Neural crest cell (in vitro differentiated cells): ENCODE measurements around the gene KDM6A. TPM values are rescaled to one million over a fixed set of nuclear protein-coding genes. Genes with fewer than 3 reads are reported as not detected.
"Not testable (repeated sequence)": the region's sequence is repeated elsewhere in the genome, so short reads cannot be mapped to it uniquely, and the experiment has no call there.

Source experiments
- DNase-seq: peaks from one replicate; pipeline ENCODE4 v3.0.0; 2021; ENCODE audit warnings: low read depth, mixed read lengths, low spot score
- H3K27ac Mint-ChIP-seq: one replicate; pipeline ENCODE4 v1.8.0; 2021; ENCODE audit warnings: mild to moderate bottlenecking, mixed read lengths; ENCODE audit not compliant: unreplicated experiment
- H3K27me3 Mint-ChIP-seq: 2 replicates; pipeline ENCODE4 v1.8.0; 2021; ENCODE audit warnings: low read depth, mild to moderate bottlenecking, mixed read lengths
- H3K36me3 Mint-ChIP-seq: 2 replicates; pipeline ENCODE4 v1.8.0; 2021; ENCODE audit warnings: low read depth, mild to moderate bottlenecking, mixed read lengths
- H3K4me1 Mint-ChIP-seq: 2 replicates; pipeline ENCODE4 v1.8.0; 2021; ENCODE audit warnings: mixed read lengths
- H3K4me3 Mint-ChIP-seq: one replicate; pipeline ENCODE4 v1.8.0; 2021; ENCODE audit warnings: mild to moderate bottlenecking, mixed read lengths
- H3K9me3 Mint-ChIP-seq: 2 replicates; pipeline ENCODE4 v1.8.0; 2021; ENCODE audit warnings: mixed read lengths
- total RNA-seq: library from RNA; stranded (reverse); gene quantifications from 2 replicates; pipeline ENCODE4 v1.2.1, GENCODE V29; 2021
- TF ChIP-seq, protein P1 (sequence below): fragments of 200-600 bp; sonication (generic); conservative IDR thresholded peaks from 2 replicates; pipeline ENCODE4 v1.5.0; 2021; ENCODE audit warnings: antibody characterized with exemption, mild to moderate bottlenecking

KDM6A gene
- total RNA-seq, 1 donor from 2014 or later = 21.4 TPM

DNA sequence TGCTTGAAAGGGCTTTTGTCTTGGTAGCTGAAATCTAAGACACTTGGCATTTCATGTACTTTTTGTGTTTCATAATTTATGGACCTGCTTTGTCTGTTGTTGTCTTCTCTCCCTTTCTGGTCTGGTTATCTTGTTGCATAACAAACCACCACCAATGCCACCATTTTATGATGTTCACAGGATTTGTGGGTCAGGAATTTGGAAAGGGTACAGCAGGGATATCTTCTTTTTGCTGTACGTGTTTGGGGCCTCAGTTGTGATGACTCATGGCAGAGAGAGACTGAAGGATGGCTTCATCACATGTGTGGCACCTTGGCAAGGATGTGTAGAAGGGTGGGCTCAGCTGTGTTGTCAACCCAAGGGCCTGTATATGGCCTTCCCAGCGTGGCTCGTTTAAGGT is 35.2 kb downstream of the KDM6A start:
- peaks cover 13% of the 10 kb centered on the region for H3K9me3 Mint-ChIP-seq
- H3K27me3 Mint-ChIP-seq = no peaks in the 10 kb centered on the region
- no peak overlapping the region for H3K27ac Mint-ChIP-seq
- peaks cover 13% of the 10 kb centered on the region for H3K36me3 Mint-ChIP-seq
- TF ChIP-seq, protein P1, sequence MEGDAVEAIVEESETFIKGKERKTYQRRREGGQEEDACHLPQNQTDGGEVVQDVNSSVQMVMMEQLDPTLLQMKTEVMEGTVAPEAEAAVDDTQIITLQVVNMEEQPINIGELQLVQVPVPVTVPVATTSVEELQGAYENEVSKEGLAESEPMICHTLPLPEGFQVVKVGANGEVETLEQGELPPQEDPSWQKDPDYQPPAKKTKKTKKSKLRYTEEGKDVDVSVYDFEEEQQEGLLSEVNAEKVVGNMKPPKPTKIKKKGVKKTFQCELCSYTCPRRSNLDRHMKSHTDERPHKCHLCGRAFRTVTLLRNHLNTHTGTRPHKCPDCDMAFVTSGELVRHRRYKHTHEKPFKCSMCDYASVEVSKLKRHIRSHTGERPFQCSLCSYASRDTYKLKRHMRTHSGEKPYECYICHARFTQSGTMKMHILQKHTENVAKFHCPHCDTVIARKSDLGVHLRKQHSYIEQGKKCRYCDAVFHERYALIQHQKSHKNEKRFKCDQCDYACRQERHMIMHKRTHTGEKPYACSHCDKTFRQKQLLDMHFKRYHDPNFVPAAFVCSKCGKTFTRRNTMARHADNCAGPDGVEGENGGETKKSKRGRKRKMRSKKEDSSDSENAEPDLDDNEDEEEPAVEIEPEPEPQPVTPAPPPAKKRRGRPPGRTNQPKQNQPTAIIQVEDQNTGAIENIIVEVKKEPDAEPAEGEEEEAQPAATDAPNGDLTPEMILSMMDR = no peak
- H3K4me1 Mint-ChIP-seq = peaks cover 36% of the 10 kb centered on the region
- H3K4me3 Mint-ChIP-seq = no peak overlapping the region
- DNase-seq = no peak

DNA sequence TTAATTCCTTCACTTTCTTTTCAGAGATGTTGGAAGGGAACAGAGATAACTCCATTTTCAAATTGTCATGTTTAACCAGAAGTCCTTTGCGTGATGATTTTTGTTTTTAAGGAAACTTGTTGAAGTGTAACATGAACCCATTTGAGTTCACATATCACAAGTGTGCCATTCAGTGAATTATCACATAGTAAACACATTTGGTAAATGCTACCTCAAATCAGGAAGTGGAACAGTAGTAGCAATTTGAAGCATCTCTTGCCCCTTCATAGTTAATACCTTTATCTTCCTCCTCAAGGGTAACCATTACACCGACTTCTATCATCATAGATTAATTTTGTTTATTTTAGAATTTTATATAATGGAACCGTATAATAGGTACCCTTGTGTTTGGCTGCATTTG is 35.8 kb downstream of the KDM6A start:
- Mint-ChIP-seq H3K36me3 (peaks cover 11% of the 10 kb centered on the region), H3K27me3 (no peaks in the 10 kb centered on the region), H3K4me1 (peaks cover 29% of the 10 kb centered on the region), H3K27ac (no peak overlapping the region), H3K9me3 (peaks cover 12% of the 10 kb centered on the region), H3K4me3 (no peak overlapping the region)
- no peak for DNase-seq
- TF ChIP-seq, protein P1 = no peak

- H3K4me3 Mint-ChIP-seq, H3K27ac Mint-ChIP-seq, H3K27me3 Mint-ChIP-seq, DNase-seq: not testable (repeated sequence)
- Mint-ChIP-seq H3K4me1 (peaks cover 21% of the 10 kb centered on the region), H3K9me3 (peaks cover 14% of the 10 kb centered on the region), H3K36me3 (peaks cover 13% of the 10 kb centered on the region)
Observed at GRCh38 chrX:44910508-44910907, 37.5 kb downstream of the KDM6A start.

GRCh38 chrX:44911074-44911600 is 38.1 kb downstream of the KDM6A start:
- Mint-ChIP-seq H3K36me3 (peaks cover 13% of the 10 kb centered on the region), H3K9me3 (peaks cover 14% of the 10 kb centered on the region), H3K4me1 (peaks cover 17% of the 10 kb centered on the region)
- not testable (repeated sequence) for H3K27me3 Mint-ChIP-seq, DNase-seq, H3K27ac Mint-ChIP-seq, H3K4me3 Mint-ChIP-seq

DNA sequence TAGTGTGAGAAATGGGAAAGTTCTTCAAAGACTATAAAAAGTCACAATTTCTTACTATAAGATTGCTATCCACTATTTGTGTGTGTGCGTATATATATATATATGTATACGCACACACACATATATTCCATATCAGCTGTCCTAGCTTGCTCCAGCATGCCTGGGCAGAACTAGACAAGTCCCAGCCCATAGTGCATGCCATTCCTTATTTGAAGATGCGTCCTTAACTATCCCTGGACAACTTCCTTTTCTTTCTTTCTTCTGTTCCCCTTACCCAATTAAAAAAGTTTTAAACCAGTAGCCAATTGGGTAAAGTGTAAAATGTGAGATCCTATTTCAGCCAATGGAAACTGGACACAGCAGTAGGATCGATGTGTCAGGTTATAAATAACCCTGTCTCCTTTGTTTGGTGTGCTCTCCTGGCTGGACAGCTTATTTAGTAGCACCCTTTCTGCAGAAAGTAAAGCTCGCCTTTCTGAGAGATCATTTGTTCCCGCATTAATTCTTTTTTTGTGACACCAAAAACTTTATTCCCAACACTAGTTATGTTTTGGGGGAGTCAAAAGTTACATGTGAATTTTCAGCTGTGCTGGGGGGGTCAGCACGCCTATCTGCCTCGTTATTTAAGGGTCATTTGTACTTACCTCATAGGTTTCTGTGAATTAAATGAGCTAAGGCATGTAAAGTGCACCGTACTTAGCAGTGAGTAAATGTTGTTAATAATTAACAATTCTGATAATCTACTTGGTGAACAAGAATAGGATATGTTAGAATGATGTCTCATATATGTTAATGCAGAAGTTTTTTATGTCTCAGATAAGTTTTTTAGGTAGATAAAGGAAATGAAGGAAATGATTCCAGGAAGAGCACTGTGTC is 40.9 kb downstream of the KDM6A start:
- TF ChIP-seq, protein P1 = no peak
- no peak overlapping the region for H3K4me3 Mint-ChIP-seq
- DNase-seq = no peak
- peaks cover 3% of the 10 kb centered on the region for H3K4me1 Mint-ChIP-seq
- no peak overlapping the region for H3K27ac Mint-ChIP-seq
- peaks cover 9% of the 10 kb centered on the region for H3K36me3 Mint-ChIP-seq
- no peaks in the 10 kb centered on the region for H3K27me3 Mint-ChIP-seq
- H3K9me3 Mint-ChIP-seq = peaks cover 8% of the 10 kb centered on the region

DNA sequence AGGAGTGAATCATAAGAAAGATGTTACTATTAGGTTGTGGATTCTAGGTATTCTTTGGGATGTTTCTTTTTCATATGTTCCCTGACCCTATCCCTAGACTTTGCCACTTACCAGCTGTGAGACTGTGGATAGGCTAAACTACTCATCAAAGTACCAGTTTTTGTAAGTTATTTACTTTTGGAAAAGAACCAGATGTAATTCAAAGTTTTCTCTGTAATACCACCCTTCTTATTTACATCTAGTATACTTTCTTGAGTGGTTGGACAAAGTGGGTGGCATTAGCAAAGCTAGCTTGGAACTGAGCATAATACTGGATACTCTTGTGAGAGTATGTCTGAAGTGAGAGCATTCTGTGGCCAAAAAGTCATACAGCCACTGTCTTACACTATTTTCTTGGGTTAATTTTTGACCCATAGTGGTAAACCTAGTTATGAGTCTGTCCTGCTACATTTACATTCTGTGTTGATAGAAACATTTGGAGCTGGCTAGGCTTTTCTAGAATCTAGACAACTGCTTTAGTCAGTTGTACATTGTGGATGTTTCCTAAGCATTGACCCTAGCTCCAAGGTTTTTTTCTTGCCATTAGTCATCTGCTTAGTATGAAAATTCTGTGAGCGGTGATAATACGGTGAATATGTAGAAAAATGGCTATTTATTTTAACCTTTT is 41.7 kb downstream of the KDM6A start:
- peaks cover 3% of the 10 kb centered on the region for H3K4me1 Mint-ChIP-seq
- H3K9me3 Mint-ChIP-seq = peaks cover 9% of the 10 kb centered on the region
- H3K27ac Mint-ChIP-seq = no peak overlapping the region
- no peak overlapping the region for H3K4me3 Mint-ChIP-seq
- TF ChIP-seq, protein P1 = no peak
- DNase-seq = no peak
- H3K36me3 Mint-ChIP-seq = peaks cover 8% of the 10 kb centered on the region
- H3K27me3 Mint-ChIP-seq = no peaks in the 10 kb centered on the region
